Mesangial cell (primary cell): ENCODE data around the gene RPS5. TPM values are rescaled to one million over a fixed set of nuclear protein-coding genes. Genes with fewer than 3 reads are reported as not detected.

Experiments used
- total RNA-seq: library from RNA; depleted of rRNA; stranded (reverse); fragments of >200 nt; gene quantifications from 2 replicates; pipeline ENCODE4 v1.2.3, GENCODE V29; 2015

RPS5 gene
- total RNA-seq, result 1,981 and 2,018 TPM in 2 replicates

GRCh38 chr19:58386576-58387337, at the start of gene RPS5:
RPS5 (plus strand) TSS chr19:58387269; CDS start chr19:58388138, 869 bp downstream.

GRCh38 chr19:58352760-58353671, 34.1 kb upstream of the RPS5 start, which contains the start of gene A1BG:
A1BG (minus strand) TSS chr19:58353492; CDS start chr19:58353437, 55 bp downstream.

GRCh38 chr19:58362272-58362994, 24.6 kb upstream of the RPS5 start, which contains the start of gene ZNF497:
ZNF497 (minus strand) TSS chr19:58362751; CDS start chr19:58357635, 5,116 bp downstream.

GRCh38 chr19:58380662-58381459, 6.2 kb upstream of the RPS5 start, which contains the start of gene ZNF837:
ZNF837 (minus strand) TSS chr19:58381030; CDS start chr19:58369332, 11,698 bp downstream.

GRCh38 chr19:58395220-58395978, 8.3 kb downstream of the RPS5 start, which contains the start of gene RNF225:
RNF225 (plus strand) TSS chr19:58395656; CDS start chr19:58396090, 434 bp downstream.

DNA sequence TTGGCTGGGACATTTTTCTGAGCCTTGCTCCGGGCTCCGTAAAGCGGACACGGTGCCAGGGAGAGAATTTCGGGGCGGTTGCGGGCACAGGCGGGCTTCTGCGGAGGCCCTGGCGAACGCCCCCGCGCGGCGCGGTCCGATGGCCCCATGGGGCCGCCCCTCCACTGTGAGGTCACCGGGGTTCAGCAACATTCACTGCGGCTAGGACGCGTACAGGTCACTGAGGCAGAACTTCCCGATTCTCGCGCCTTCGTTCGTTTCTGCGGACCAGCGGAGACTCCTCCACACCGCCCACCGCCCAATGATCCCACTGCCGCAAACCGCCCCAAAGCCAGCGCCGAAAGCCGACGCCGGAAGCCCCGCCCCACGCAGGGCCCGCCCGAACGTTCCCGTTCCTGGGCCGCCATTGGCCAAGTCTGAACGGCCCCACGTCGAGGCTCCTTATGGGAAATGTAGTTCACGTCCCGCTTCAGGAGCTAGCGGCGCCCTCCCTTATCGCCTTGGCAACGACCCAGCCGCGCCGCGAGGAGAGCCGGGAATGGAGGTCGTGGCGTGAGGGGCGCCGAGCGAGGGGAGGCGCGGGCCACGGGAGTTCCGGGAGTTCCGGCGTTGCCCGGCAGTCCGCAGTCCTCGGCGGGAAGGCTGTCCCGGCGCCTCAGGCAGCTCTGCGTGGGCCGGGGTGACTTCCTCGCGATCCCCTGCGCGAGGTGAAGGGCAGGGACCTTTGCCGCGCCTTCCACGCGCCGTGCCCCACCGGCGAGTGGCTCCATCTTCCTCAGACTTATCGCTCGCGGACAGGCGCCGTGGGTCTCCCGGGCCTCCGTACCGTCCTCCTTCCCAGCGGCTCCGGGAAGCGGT, 21.3 kb downstream of the RPS5 start, which contains the start of gene ZNF584:
Gene ZNF584, plus strand, starts transcription at position 498 of the 858 bp plus-strand sequence. CDS start 499 bp downstream, outside the sequence.

GRCh38 chr19:58439576-58440554, 52.8 kb downstream of the RPS5 start, which contains the start of gene ZNF132:
ZNF132 (minus strand) TSS chr19:58440153; CDS start chr19:58439821, 332 bp downstream.

Other genes with a start within 250 kb of the RPS5 start
- gene ZNF329, start 236.5 kb upstream of the RPS5 start, total RNA-seq, result 4.9 and 8.1 TPM in 2 replicates
- gene ZNF274, start 204.2 kb upstream of the RPS5 start, total RNA-seq, result 11.1 and 13.7 TPM in 2 replicates
- gene ZNF544, start 158.4 kb upstream of the RPS5 start, total RNA-seq, result 26.9 and 38.4 TPM in 2 replicates
- gene ZNF8, start 108.3 kb upstream of the RPS5 start, total RNA-seq, result 4.6 and 10.0 TPM in 2 replicates
- gene ERVK3-1, start 81.9 kb upstream of the RPS5 start, total RNA-seq, result 21.0 and 35.8 TPM in 2 replicates
- 2.0 and 3.7 TPM in 2 replicates for gene ZSCAN22, start 60.3 kb upstream of the RPS5 start, total RNA-seq
- 24.1 and 28.8 TPM in 2 replicates for gene A1BG, start 33.8 kb upstream of the RPS5 start, total RNA-seq
- gene ZNF497, start 24.5 kb upstream of the RPS5 start, total RNA-seq, result under 0.01 and 2.8 TPM in 2 replicates
- 4.9 and 7.5 TPM in 2 replicates for gene ZNF837, start 6.2 kb upstream of the RPS5 start, total RNA-seq
- 0.13 TPM in 1 of 2 replicates, not detected in the other for gene RNF225, start 8.4 kb downstream of the RPS5 start, total RNA-seq
- gene ZNF584, start 21.4 kb downstream of the RPS5 start, total RNA-seq, result 13.5 and 23.3 TPM in 2 replicates
- 2.3 and 3.3 TPM in 2 replicates for gene ZNF132, start 52.9 kb downstream of the RPS5 start, total RNA-seq
- gene ZNF324B, start 64.4 kb downstream of the RPS5 start, total RNA-seq, result 3.9 and 7.1 TPM in 2 replicates
- 5.4 and 14.6 TPM in 2 replicates for gene ZNF324, start 79.8 kb downstream of the RPS5 start, total RNA-seq
- 6.2 and 16.9 TPM in 2 replicates for gene ZNF446, start 89.1 kb downstream of the RPS5 start, total RNA-seq
- gene SLC27A5, start 124.7 kb downstream of the RPS5 start, total RNA-seq, result 11.1 and 13.1 TPM in 2 replicates
- gene ZBTB45, start 132.5 kb downstream of the RPS5 start, total RNA-seq, result 19.1 and 23.8 TPM in 2 replicates
- gene TRIM28, start 156.8 kb downstream of the RPS5 start, total RNA-seq, result 672 and 766 TPM in 2 replicates
- 75.9 and 151 TPM in 2 replicates for gene CHMP2A, start 167.8 kb downstream of the RPS5 start, total RNA-seq
- 31.7 and 42.5 TPM in 2 replicates for gene UBE2M, start 171.3 kb downstream of the RPS5 start, total RNA-seq
- gene MZF1, start 186.1 kb downstream of the RPS5 start, total RNA-seq, result 7.3 and 23.7 TPM in 2 replicates